GM12878 (cell line): ENCODE data around the gene NR6A1. TPM values are rescaled to one million over a fixed set of nuclear protein-coding genes. Genes with fewer than 3 reads are reported as not detected.

Experiments used
- ATAC-seq: fragments of 200-7000 bp; cut with Tn5 transposase; 3 replicates; pipeline ENCODE4 v1.9.1; 2020; ENCODE audit warnings: mild to moderate bottlenecking, moderate library complexity
- BruUV-seq: library from RNA; stranded (reverse); fragments of 400-500 nt; replicated peaks from 2 replicates; lab custom pipeline; 2021; lab: Mats Ljungman, UMichigan
- CTCF ChIA-PET: fragments of 300-600 bp; sonication (Branson Sonifier 250); formaldehyde crosslinking; extraction: SDS; loops from one replicate; lab custom pipeline; 2021; ENCODE audit warnings: inconsistent platforms; lab: Yijun Ruan, JAX
- POLR2A ChIA-PET: fragments of 350-600 bp; formaldehyde crosslinking; extraction: SDS; loops from one replicate; lab custom pipeline; 2021; ENCODE audit warnings: inconsistent platforms; lab: Charles Lee
- RAD21 ChIA-PET: fragments of 300-600 bp; sonication (Branson Sonifier 250); formaldehyde crosslinking; loops from one replicate; lab custom pipeline; 2023; ENCODE audit warnings: antibody characterized with exemption; ENCODE audit not compliant: unreplicated experiment; lab: Charles Lee
- SMC1A ChIA-PET: fragments of 300-600 bp; sonication (Branson Sonifier 250); formaldehyde crosslinking; loops from one replicate; lab custom pipeline; 2023; ENCODE audit not compliant: unreplicated experiment, uncharacterized antibody; lab: Charles Lee
- DNase-seq: peaks from one replicate; pipeline ENCODE4 v3.0.0-alpha.2; 2011; ENCODE audit warnings: low read depth, low spot score
- FAIRE-seq: peaks from 3 replicates; lab custom pipeline; 2011; peaks lifted over from hg19 to GRCh38; lab: Jason Lieb, UNC
- H2AFZ ChIP-seq: 2 replicates; pipeline ENCODE4 v1.6.0; 2011; ENCODE audit warnings: low read depth, low read length, control low read depth; ENCODE audit not compliant: control insufficient read depth
- H3K27ac ChIP-seq: 2 replicates; pipeline ENCODE4 v1.5.1; 2011; ENCODE audit warnings: control low read depth; ENCODE audit not compliant: control insufficient read depth, insufficient read depth
- H3K27me3 ChIP-seq, 2 experiments: replicated peaks in 1 of 2; 2 replicates each; pipeline versions ENCODE4 v1.6.0 to v1.6.1; 2011; ENCODE audit warnings: low read length in 1 of 2; ENCODE audit not compliant: control insufficient read depth in 2 of 2, insufficient read depth in 2 of 2
- H3K36me3 ChIP-seq, 2 experiments: 2 replicates each; pipeline ENCODE4 v1.5.1; 2011; ENCODE audit warnings: low read length in 1 of 2; ENCODE audit not compliant: control insufficient read depth in 2 of 2, insufficient read depth in 2 of 2
- H3K4me1 ChIP-seq: 2 replicates; pipeline ENCODE4 v1.6.1; 2011; ENCODE audit warnings: mild to moderate bottlenecking, low read length, moderate library complexity, mixed read lengths; ENCODE audit not compliant: control insufficient read depth, insufficient read depth
- H3K4me2 ChIP-seq: 2 replicates; pipeline ENCODE4 v1.6.0; 2011; ENCODE audit warnings: control low read depth; ENCODE audit not compliant: control insufficient read depth, insufficient read depth
- H3K4me3 ChIP-seq: fragments of 200-600 bp; sonication (generic); 2 replicates; pipeline ENCODE4 v1.5.1; 2016
- H3K79me2 ChIP-seq: 2 replicates; pipeline ENCODE4 v1.6.0; 2011; ENCODE audit warnings: low read length; ENCODE audit not compliant: control insufficient read depth, insufficient read depth
- H3K9ac ChIP-seq: 2 replicates; pipeline ENCODE4 v1.8.0; 2011; ENCODE audit warnings: low read length, control low read depth, mixed read lengths; ENCODE audit not compliant: control insufficient read depth, insufficient read depth
- H3K9me3 ChIP-seq: replicated peaks from 3 replicates; pipeline ENCODE4 v1.5.1; 2011; ENCODE audit warnings: mild to moderate bottlenecking, low read length; ENCODE audit not compliant: control insufficient read depth, insufficient read depth
- H4K20me1 ChIP-seq: 2 replicates; pipeline ENCODE4 v1.6.0; 2011; ENCODE audit not compliant: control insufficient read depth, insufficient read depth
- BHLHE40 ChIP-seq, 2 experiments: fragments of 450-650 bp in 1 of 2; IDR thresholded peaks; 2 replicates each; pipeline ENCODE4 v1.6.1; 2011 to 2017; ENCODE audit warnings: low read depth in 2 of 2, borderline replicate concordance in 1 of 2, improper control_type of control experiment in 1 of 2, low read length in 1 of 2, mild to moderate bottlenecking in 1 of 2
- BMI1 ChIP-seq: fragments of 450-650 bp; IDR thresholded peaks from 2 replicates; pipeline ENCODE4 v1.6.1; 2016; ENCODE audit warnings: mild to moderate bottlenecking, moderate library complexity, borderline replicate concordance
- E4F1 ChIP-seq: fragments of 450-650 bp; IDR thresholded peaks from 2 replicates; pipeline ENCODE4 v1.6.1; 2018; ENCODE audit warnings: borderline replicate concordance, mild to moderate bottlenecking; ENCODE audit not compliant: partially characterized antibody
- FOXM1 ChIP-seq: IDR thresholded peaks from 2 replicates; pipeline ENCODE4 v1.6.1; 2012; ENCODE audit warnings: low read depth, mild to moderate bottlenecking, inconsistent platforms, low read length, moderate library complexity
- IRF5 ChIP-seq: fragments of 450-650 bp; IDR thresholded peaks from 2 replicates; pipeline ENCODE4 v1.6.1; 2017; ENCODE audit warnings: borderline replicate concordance
- JUNB ChIP-seq: IDR thresholded peaks from 2 replicates; pipeline ENCODE4 v1.6.1; 2016; ENCODE audit warnings: antibody characterized with exemption, mild to moderate bottlenecking
- NFIC ChIP-seq: IDR thresholded peaks from 2 replicates; pipeline ENCODE4 v1.6.1; 2012; ENCODE audit warnings: low read depth, mild to moderate bottlenecking, inconsistent platforms, low read length, moderate library complexity
- NR2F1 ChIP-seq: fragments of 450-650 bp; conservative IDR thresholded peaks from 2 replicates; pipeline ENCODE4 v1.6.1; 2017; ENCODE audit warnings: mild to moderate bottlenecking
- SMARCA5 ChIP-seq: fragments of 450-650 bp; IDR thresholded peaks from 2 replicates; pipeline ENCODE4 v1.6.1; 2017; ENCODE audit warnings: mild to moderate bottlenecking
- SREBF1 ChIP-seq: IDR thresholded peaks from 2 replicates; pipeline ENCODE4 v1.6.1; 2012; ENCODE audit warnings: mild to moderate bottlenecking, low read length
- STAT3 ChIP-seq: IDR thresholded peaks from 2 replicates; pipeline ENCODE4 v1.6.1; 2011; ENCODE audit warnings: low read depth, low read length, improper control_type of control experiment
- TBL1XR1 ChIP-seq: IDR thresholded peaks from 2 replicates; pipeline ENCODE4 v1.6.1; 2012; ENCODE audit warnings: low read depth, low read length, improper control_type of control experiment
- TCF3 ChIP-seq: IDR thresholded peaks from 2 replicates; pipeline ENCODE4 v1.6.1; 2012; ENCODE audit warnings: low read depth, mild to moderate bottlenecking, low read length, borderline replicate concordance; ENCODE audit not compliant: insufficient read depth
- WGBS: methylation state at CpG from one replicate; pipeline ENCODE4 v1.1.6; 2016; ENCODE audit warnings: low lambda C conversion rate; ENCODE audit not compliant: insufficient replicate concordance, insufficient coverage; ENCODE audit errors: missing lambda C conversion rate; 5-methylcytosine and 5-hydroxymethylcytosine counted together
- in situ Hi-C: fragments of 300-500 bp; cut with MboI; formaldehyde crosslinking; loops from 9 replicates; pipeline ENCODE4 v1.14.3; 2018; ENCODE audit warnings: mixed read lengths
- intact Hi-C: fragments of 100-400 bp; cut with micrococcal nuclease; formaldehyde crosslinking; loops from one replicate; pipeline ENCODE4 v1.14.2; 2022; ENCODE audit not compliant: unreplicated experiment
- polyA plus RNA-seq, 11 experiments: library from polyadenylated mRNA; depleted of rRNA in 4 of 11; unstranded in 6 of 11; stranded (reverse) in 5 of 11; fragments of >200 nt; fragmentation: Nextera tagmentation in 4 of 11; fragmentation: Illumina TruSeq in 1 of 11; extraction: Ambion mirVana in 4 of 11; extraction: Trizol in 1 of 11; gene quantifications; 1 replicate in 1 of 11; 2 replicates in 10 of 11; pipeline versions ENCODE4 v1.2.1 to v1.2.3, GENCODE V29; 2011 to 2016; ENCODE audit warnings: inconsistent platforms in 2 of 11, missing spikeins in 2 of 11, low read depth in 1 of 11
- total RNA-seq, 4 experiments: library from RNA; depleted of rRNA in 3 of 4; stranded (reverse); fragments of >200 nt in 3 of 4; fragmentation: Illumina TruSeq in 1 of 4; extraction: Trizol in 1 of 4; gene quantifications; 2 replicates each; pipeline versions ENCODE4 v1.2.1 to v1.2.3, GENCODE V29; 2013 to 2021

The NR6A1 gene
- total and polyA plus RNA-seq, 10 of the 15 experiments (the other 5 are each of a cell fraction or from before 2014, with no cell fraction given), result 1.2 to 9.2 (median 4.6) TPM

GRCh38 chr9:124793015-124793541 is 22.0 kb upstream of the NR6A1 start:
- in situ Hi-C loops, result no loop called here
- RAD21 ChIA-PET, result no interaction called here
- 58% methylated on average over 9 of the region's 9 CpGs for WGBS
- intact Hi-C loops, result no loop called here
- no peaks in the 10 kb centered on the region; a peak in 1 of 4 replicates for H3K27me3 ChIP-seq
- CTCF ChIA-PET, result interaction anchor here (0.9 to 2.0 kb wide), 2 partner anchors 43 to 59 kb away, joined by 3 to 14 read pairs; partner anchors contain the start of gene WDR38
- H3K4me3 ChIP-seq, result no peak overlapping the region
- SMC1A ChIA-PET, result interaction anchor here (0.7 to 1.5 kb wide), 4 partner anchors 31 to 577 kb away, joined by 3 to 4 read pairs (median 4); partner anchors contain the start of gene WDR38
- H2AFZ ChIP-seq, result no peak overlapping the region
- H3K27ac ChIP-seq, result no peak overlapping the region
- H3K79me2 ChIP-seq, result no peaks in the 10 kb centered on the region
- ATAC-seq, result no peak
- no peaks in the 10 kb centered on the region for H3K36me3 ChIP-seq
- H3K9ac ChIP-seq, result no peak overlapping the region
- H3K9me3 ChIP-seq, result no peaks in the 10 kb centered on the region
- no peak overlapping the region for H3K4me2 ChIP-seq
- POLR2A ChIA-PET, result no interaction called here
- no peak for FAIRE-seq
- H3K4me1 ChIP-seq, result no peaks in the 10 kb centered on the region
- no peak for DNase-seq
- H4K20me1 ChIP-seq, result no peaks in the 10 kb centered on the region
- BruUV-seq, result no TSS peak
- no peak for TF ChIP-seq TBL1XR1
- TF ChIP-seq NFIC, result no peak
- TF ChIP-seq SMARCA5, result no peak
- no peak for TF ChIP-seq STAT3

- Histone ChIP-seq H3K9me3 (no peaks in the 10 kb centered on the region), H3K36me3 (no peaks in the 10 kb centered on the region), H3K4me3 (no peak overlapping the region), H2AFZ (no peak overlapping the region), H3K4me1 (no peaks in the 10 kb centered on the region), H3K79me2 (no peaks in the 10 kb centered on the region), H3K27ac (no peak overlapping the region), H3K9ac (no peak overlapping the region), H4K20me1 (no peaks in the 10 kb centered on the region), H3K27me3 (no peaks in the 10 kb centered on the region; a peak in 1 of 4 replicates), H3K4me2 (no peak overlapping the region)
- ChIA-PET SMC1A (interaction anchor here (0.8 to 1.5 kb wide), 2 partner anchors 32 to 60 kb away, joined by 4 read pairs; partner anchors contain the start of gene WDR38), CTCF (interaction anchor here (2.0 to 2.8 kb wide), 2 partner anchors 18 to 59 kb away, joined by 7 to 14 read pairs; partner anchors contain the start of gene WDR38), RAD21 (no interaction called here), POLR2A (no interaction called here)
- ATAC-seq (no peak), FAIRE-seq (no peak), DNase-seq (no peak)
- in situ Hi-C loops (no loop called here), intact Hi-C loops (no loop called here)
- BruUV-seq, result no TSS peak
- 65% methylated on average over 8 of the region's 8 CpGs for WGBS
- TF ChIP-seq BMI1, result no peak
- no peak for TF ChIP-seq IRF5
- no peak for TF ChIP-seq TCF3
- no peak for TF ChIP-seq BHLHE40 (IDR thresholded peaks at IDR 0.05; ENCODE audit: borderline replicate concordance in 1 of 2, low read depth in 2 of 2, low read length in 1 of 2)
- TF ChIP-seq NR2F1, result no peak
- no peak for TF ChIP-seq FOXM1
- TF ChIP-seq JUNB, result no peak
- no peak for TF ChIP-seq E4F1
- no peak for TF ChIP-seq SREBF1
Measured at GRCh38 chr9:124792257-124793014, 21.3 kb upstream of the NR6A1 start.
